K562 (cell line): Measurements from ENCODE around the gene ZKSCAN1. TPM values are rescaled to one million over a fixed set of nuclear protein-coding genes. Genes with fewer than 3 reads are reported as not detected.

Experiments
- ATF7 ChIP-seq: fragments of 450-650 bp; IDR thresholded peaks from 2 replicates; pipeline ENCODE4 v1.7.1; 2014; ENCODE audit warnings: mild to moderate bottlenecking, moderate library complexity
- CBX1 ChIP-seq: sonication (generic); IDR thresholded peaks from 2 replicates; pipeline ENCODE4 v1.6.1; 2016; ENCODE audit warnings: antibody characterized with exemption, low read depth, mild to moderate bottlenecking
- GATAD2A ChIP-seq: fragments of 450-650 bp; IDR thresholded peaks from 2 replicates; pipeline ENCODE4 v1.6.1; 2017
- JUN ChIP-seq, 2 experiments: sonication (generic) in 1 of 2; formaldehyde crosslinking in 1 of 2; IDR thresholded peaks; 2 replicates each; pipeline versions ENCODE4 v1.6.1 to v1.8.0; 2012 to 2022; ENCODE audit warnings: borderline replicate concordance in 2 of 2, mild to moderate bottlenecking in 2 of 2, improper control_type of control experiment in 1 of 2, low read depth in 1 of 2, low read length in 1 of 2, missing genetic modification reagents in 1 of 2
- LCOR ChIP-seq: sonication (generic); formaldehyde crosslinking; IDR thresholded peaks from 2 replicates; pipeline ENCODE4 v1.8.0; 2022; ENCODE audit warnings: mild to moderate bottlenecking, missing genetic modification reagents
- NFIC ChIP-seq: fragments of 450-650 bp; IDR thresholded peaks from 2 replicates; pipeline ENCODE4 v1.6.1; 2017; ENCODE audit warnings: mild to moderate bottlenecking, inconsistent platforms
- POU5F1 ChIP-seq: fragments of 150-350 bp; IDR thresholded peaks from 2 replicates; pipeline ENCODE4 v1.6.1; 2014; ENCODE audit warnings: borderline replicate concordance, low read length, low read depth, mild to moderate bottlenecking; ENCODE audit not compliant: partially characterized antibody
- PRPF4 ChIP-seq: fragments of 200-400 bp; formaldehyde crosslinking; IDR thresholded peaks from one replicate; pipeline ENCODE4 v1.6.1; 2017; ENCODE audit warnings: low read length, low read depth, mild to moderate bottlenecking; ENCODE audit not compliant: insufficient read depth, poor library complexity, severe bottlenecking
- RNF2 ChIP-seq: sonication (generic); IDR thresholded peaks from 2 replicates; pipeline ENCODE4 v1.6.1; 2016
- SMAD4 ChIP-seq: fragments of 250-450 bp; sonication (Bioruptor Pico); conservative IDR thresholded peaks from 2 replicates; pipeline ENCODE4 v1.8.0; 2021; ENCODE audit warnings: inconsistent platforms, mild to moderate bottlenecking, moderate library complexity
- ZBED1 ChIP-seq: IDR thresholded peaks from 2 replicates; pipeline ENCODE4 v1.6.1; 2014
- ZKSCAN1 ChIP-seq: fragments of 150-350 bp; IDR thresholded peaks from 2 replicates; pipeline ENCODE4 v1.6.1; 2016; ENCODE audit warnings: low read depth, low read length
- ZNF551 ChIP-seq: fragments of 250-450 bp; sonication (Bioruptor Pico); IDR thresholded peaks from 2 replicates; pipeline ENCODE4 v1.5.0; 2021; ENCODE audit warnings: mild to moderate bottlenecking, moderate library complexity
- polyA plus RNA-seq, 8 experiments: library from polyadenylated mRNA; depleted of rRNA in 4 of 8; stranded (reverse) in 5 of 8; unstranded in 3 of 8; fragments of >200 nt; fragmentation: Nextera tagmentation in 2 of 8; fragmentation: Illumina TruSeq in 1 of 8; extraction: Ambion mirVana in 2 of 8; extraction: Trizol in 1 of 8; gene quantifications; 2 replicates each; pipeline versions ENCODE4 v1.2.1 to v1.2.3, GENCODE V29; 2011 to 2014; ENCODE audit warnings: inconsistent platforms in 1 of 8, missing spikeins in 1 of 8
- total RNA-seq, 7 experiments: library from RNA; depleted of rRNA in 6 of 7; stranded (reverse); fragments of >200 nt in 6 of 7; fragmentation: Illumina TruSeq in 2 of 7; extraction: Trizol in 2 of 7; gene quantifications; 2 replicates each; pipeline versions ENCODE4 v1.2.1 to v1.2.3, GENCODE V29; 2011 to 2021; ENCODE audit warnings: low replicate concordance in 1 of 7
- TF ChIP-seq, protein P1 (sequence below), 2 experiments: fragments of 450-650 bp in 1 of 2; sonication (generic) in 1 of 2; formaldehyde crosslinking in 1 of 2; IDR thresholded peaks in 1 of 2; conservative IDR thresholded peaks in 1 of 2; 2 replicates each; pipeline versions ENCODE4 v1.6.1 to v1.8.1; 2016 to 2023; ENCODE audit warnings: mild to moderate bottlenecking in 2 of 2, moderate library complexity in 2 of 2, inconsistent platforms in 1 of 2, missing genetic modification reagents in 1 of 2
- TF ChIP-seq, protein P2 (sequence below): sonication (generic); formaldehyde crosslinking; IDR thresholded peaks from 2 replicates; pipeline ENCODE4 v1.8.0; 2022; ENCODE audit warnings: missing genetic modification reagents, mild to moderate bottlenecking, moderate library complexity, borderline replicate concordance
- TF ChIP-seq, protein P3 (sequence below), 2 experiments: fragments of 450-650 bp in 1 of 2; IDR thresholded peaks; 2 replicates each; pipeline ENCODE4 v1.6.1; 2011 to 2017; ENCODE audit warnings: low read depth in 2 of 2, antibody characterized with exemption in 1 of 2, borderline replicate concordance in 1 of 2, low read length in 1 of 2, mild to moderate bottlenecking in 1 of 2, mixed read lengths in 1 of 2; ENCODE audit not compliant: control insufficient read depth in 1 of 2

ZKSCAN1 gene
- total and polyA plus RNA-seq, 9 of the 15 experiments (the other 6 are each of a cell fraction or from before 2014, with no cell fraction given): 5.3 to 43.0 (median 23.2) TPM

DNA sequence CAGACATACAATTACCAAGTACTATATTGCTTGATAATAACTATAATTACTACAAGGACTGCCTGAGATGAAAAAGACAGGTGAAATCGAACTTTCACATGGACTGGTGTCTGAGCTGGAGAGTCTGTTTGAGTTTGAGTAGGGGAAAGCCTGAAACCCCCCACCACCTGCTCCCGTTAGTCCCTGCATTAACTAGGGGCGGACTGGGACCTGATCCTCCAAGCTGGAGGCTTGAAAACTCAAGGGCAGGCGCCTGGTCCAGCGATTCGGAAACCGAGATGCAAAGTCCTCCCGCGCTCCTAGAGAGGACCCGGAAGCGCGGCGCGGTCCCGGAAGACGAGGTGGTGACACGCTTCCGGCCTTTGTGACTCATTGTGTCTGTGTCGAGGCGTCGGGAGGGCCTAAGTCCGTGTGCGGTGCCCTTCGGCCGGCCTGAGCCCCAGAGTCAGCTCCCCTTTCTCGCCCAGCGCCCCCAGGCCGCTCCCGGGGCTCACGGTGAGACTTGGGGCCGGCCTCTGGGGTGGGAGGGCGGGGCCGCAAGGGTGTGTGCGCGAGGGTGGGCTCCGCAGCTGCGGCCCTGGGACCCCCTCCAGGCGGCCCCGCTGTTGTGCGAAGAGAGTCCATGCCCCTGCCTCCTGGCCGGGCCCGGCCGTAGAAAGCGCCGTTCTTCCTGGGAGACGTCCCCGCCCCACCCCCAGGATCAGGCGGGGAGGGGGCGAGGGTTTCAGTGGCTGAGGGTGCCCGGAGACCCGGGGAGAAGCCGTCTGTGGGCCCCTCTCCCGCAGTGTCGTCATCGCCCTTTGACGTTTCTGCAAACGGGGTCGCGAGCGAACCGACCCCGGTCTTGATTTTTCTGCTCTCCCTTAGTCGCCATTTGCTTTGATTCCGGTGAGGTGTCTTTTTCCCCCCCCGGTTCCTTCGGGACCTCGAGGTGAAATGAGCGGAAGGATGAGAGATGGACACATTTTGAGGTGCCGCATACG, at the start of gene ZKSCAN1 (continued):
- TF ChIP-seq NFIC (peak; percentile 43; the same call in 1 of the 2 replicates), RNF2 (0 out of 2 replicates have a peak, but pooled peaks have one; percentile 41), CBX1 (peak; percentile 82), ZKSCAN1 (0 out of 2 replicates have a peak, but pooled peaks have one; percentile 44), SMAD4 (CRISPR knock-in tag) (0 out of 2 replicates have a peak, but pooled peaks have one; percentile 20), GATAD2A (no peak), POU5F1 (peak; percentile 69), ZNF551 (CRISPR knock-in tag) (no peak), ATF7 (peak; percentile 77), ZBED1 (peak; percentile 63; the same call in 1 of the 2 replicates), JUN (IDR thresholded peaks at IDR 0.05; ENCODE audit: borderline replicate concordance, low read depth, low read length) (peak; percentile 92), JUN (CRISPR knock-in tag; IDR thresholded peaks at IDR 0.05; ENCODE audit: borderline replicate concordance) (peak; percentile 42; the same call in 1 of the 2 replicates), PRPF4 (peak; percentile 60), LCOR (CRISPR knock-in tag) (0 out of 2 replicates have a peak, but pooled peaks have one; percentile 22)
- TF ChIP-seq, protein P1, sequence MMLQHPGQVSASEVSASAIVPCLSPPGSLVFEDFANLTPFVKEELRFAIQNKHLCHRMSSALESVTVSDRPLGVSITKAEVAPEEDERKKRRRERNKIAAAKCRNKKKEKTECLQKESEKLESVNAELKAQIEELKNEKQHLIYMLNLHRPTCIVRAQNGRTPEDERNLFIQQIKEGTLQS (IDR thresholded peaks at IDR 0.05): peak; percentile 88
- TF ChIP-seq, protein P1 (CRISPR knock-in tag; conservative IDR thresholded peaks at IDR 0.05): peak; percentile 88
- TF ChIP-seq, protein P2, sequence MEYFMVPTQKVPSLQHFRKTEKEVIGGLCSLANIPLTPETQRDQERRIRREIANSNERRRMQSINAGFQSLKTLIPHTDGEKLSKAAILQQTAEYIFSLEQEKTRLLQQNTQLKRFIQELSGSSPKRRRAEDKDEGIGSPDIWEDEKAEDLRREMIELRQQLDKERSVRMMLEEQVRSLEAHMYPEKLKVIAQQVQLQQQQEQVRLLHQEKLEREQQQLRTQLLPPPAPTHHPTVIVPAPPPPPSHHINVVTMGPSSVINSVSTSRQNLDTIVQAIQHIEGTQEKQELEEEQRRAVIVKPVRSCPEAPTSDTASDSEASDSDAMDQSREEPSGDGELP (CRISPR knock-in tag): peak; percentile 45; the same call in 1 of the 2 replicates
- TF ChIP-seq, protein P3, sequence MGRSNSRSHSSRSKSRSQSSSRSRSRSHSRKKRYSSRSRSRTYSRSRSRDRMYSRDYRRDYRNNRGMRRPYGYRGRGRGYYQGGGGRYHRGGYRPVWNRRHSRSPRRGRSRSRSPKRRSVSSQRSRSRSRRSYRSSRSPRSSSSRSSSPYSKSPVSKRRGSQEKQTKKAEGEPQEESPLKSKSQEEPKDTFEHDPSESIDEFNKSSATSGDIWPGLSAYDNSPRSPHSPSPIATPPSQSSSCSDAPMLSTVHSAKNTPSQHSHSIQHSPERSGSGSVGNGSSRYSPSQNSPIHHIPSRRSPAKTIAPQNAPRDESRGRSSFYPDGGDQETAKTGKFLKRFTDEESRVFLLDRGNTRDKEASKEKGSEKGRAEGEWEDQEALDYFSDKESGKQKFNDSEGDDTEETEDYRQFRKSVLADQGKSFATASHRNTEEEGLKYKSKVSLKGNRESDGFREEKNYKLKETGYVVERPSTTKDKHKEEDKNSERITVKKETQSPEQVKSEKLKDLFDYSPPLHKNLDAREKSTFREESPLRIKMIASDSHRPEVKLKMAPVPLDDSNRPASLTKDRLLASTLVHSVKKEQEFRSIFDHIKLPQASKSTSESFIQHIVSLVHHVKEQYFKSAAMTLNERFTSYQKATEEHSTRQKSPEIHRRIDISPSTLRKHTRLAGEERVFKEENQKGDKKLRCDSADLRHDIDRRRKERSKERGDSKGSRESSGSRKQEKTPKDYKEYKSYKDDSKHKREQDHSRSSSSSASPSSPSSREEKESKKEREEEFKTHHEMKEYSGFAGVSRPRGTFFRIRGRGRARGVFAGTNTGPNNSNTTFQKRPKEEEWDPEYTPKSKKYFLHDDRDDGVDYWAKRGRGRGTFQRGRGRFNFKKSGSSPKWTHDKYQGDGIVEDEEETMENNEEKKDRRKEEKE (IDR thresholded peaks at IDR 0.05; ENCODE audit: borderline replicate concordance in 1 of 2, control insufficient read depth in 1 of 2, low read depth in 2 of 2, low read length in 1 of 2): peak in 1 of 2 experiments; percentile 83; a peak in 1 of 4 replicates
